Measurements from ENCODE around the gene CDK14. TPM values are rescaled to one million over a fixed set of nuclear protein-coding genes. Genes with fewer than 3 reads are reported as not detected.

CDK14 gene
- total RNA-seq, 1 experiment from 2014 or later, result 7.5 TPM

- Histone ChIP-seq H3K27me3 (no peaks in the 10 kb centered on the region), H3K4me3 (no peak overlapping the region), H3K9me3 (no peaks in the 10 kb centered on the region), H3K36me3 (no peaks in the 10 kb centered on the region)
- no peak for DNase-seq
These were observed 61.4 kb downstream of the CDK14 start for GRCh38 chr7:90657481-90657880.

GRCh38 chr7:90660100-90660499 is 64.0 kb downstream of the CDK14 start:
- no peak for DNase-seq
- Histone ChIP-seq H3K27me3 (no peaks in the 10 kb centered on the region), H3K4me3 (no peak overlapping the region), H3K36me3 (no peaks in the 10 kb centered on the region), H3K9me3 (no peaks in the 10 kb centered on the region)

- Histone ChIP-seq H3K36me3 (no peaks in the 10 kb centered on the region), H3K27me3 (no peaks in the 10 kb centered on the region), H3K4me3 (no peak overlapping the region), H3K9me3 (no peaks in the 10 kb centered on the region)
- no peak for DNase-seq
These were observed 64.7 kb downstream of the CDK14 start for GRCh38 chr7:90660819-90661218.

- Histone ChIP-seq H3K9me3 (no peaks in the 10 kb centered on the region), H3K27me3 (no peaks in the 10 kb centered on the region), H3K36me3 (no peaks in the 10 kb centered on the region), H3K4me3 (no peak overlapping the region)
- peak; percentile 21 for DNase-seq
These were observed 65.4 kb downstream of the CDK14 start for GRCh38 chr7:90661290-90662151.

GRCh38 chr7:90663176-90663575 is 67.1 kb downstream of the CDK14 start:
- Histone ChIP-seq H3K9me3 (no peaks in the 10 kb centered on the region), H3K4me3 (no peak overlapping the region), H3K27me3 (no peaks in the 10 kb centered on the region), H3K36me3 (no peaks in the 10 kb centered on the region)
- peak; percentile 9 for DNase-seq

GRCh38 chr7:90666186-90666585 is 70.1 kb downstream of the CDK14 start:
- Histone ChIP-seq H3K9me3 (no peaks in the 10 kb centered on the region), H3K36me3 (no peaks in the 10 kb centered on the region)
- DNase-seq, result no peak

GRCh38 chr7:90668992-90669391 is 72.9 kb downstream of the CDK14 start:
- Histone ChIP-seq H3K9me3 (no peaks in the 10 kb centered on the region), H3K27me3 (no peaks in the 10 kb centered on the region), H3K36me3 (no peaks in the 10 kb centered on the region), H3K4me3 (no peak overlapping the region)
- DNase-seq, result no peak

More at GRCh38 chr7:90666186-90666585, 70.1 kb downstream of the CDK14 start:
- Histone ChIP-seq H3K4me3 (no peak overlapping the region), H3K27me3 (no peaks in the 10 kb centered on the region)

- Histone ChIP-seq H3K4me3 (no peak overlapping the region), H3K36me3 (no peaks in the 10 kb centered on the region), H3K27me3 (no peaks in the 10 kb centered on the region), H3K9me3 (no peaks in the 10 kb centered on the region)
- no peak for DNase-seq
These were observed 73.4 kb downstream of the CDK14 start for GRCh38 chr7:90669492-90669891.

GRCh38 chr7:90671571-90671970 is 75.5 kb downstream of the CDK14 start:
- no peak overlapping the region for H3K4me3 ChIP-seq
- H3K36me3 ChIP-seq, result no peaks in the 10 kb centered on the region
- H3K27me3 ChIP-seq, result no peaks in the 10 kb centered on the region
- H3K9me3 ChIP-seq, result no peaks in the 10 kb centered on the region
- DNase-seq, result no peak

GRCh38 chr7:90672210-90672609 is 76.1 kb downstream of the CDK14 start:
- H3K36me3 ChIP-seq, result no peaks in the 10 kb centered on the region
- no peaks in the 10 kb centered on the region for H3K9me3 ChIP-seq
- DNase-seq, result no peak
- H3K4me3 ChIP-seq, result no peak overlapping the region
- no peaks in the 10 kb centered on the region for H3K27me3 ChIP-seq

- DNase-seq, result no peak
- no peaks in the 10 kb centered on the region for H3K36me3 ChIP-seq
- no peak overlapping the region for H3K4me3 ChIP-seq
These were observed 78.5 kb downstream of the CDK14 start for GRCh38 chr7:90674625-90675024.

GRCh38 chr7:90675982-90676381 is 79.9 kb downstream of the CDK14 start:
- DNase-seq, result no peak
- no peaks in the 10 kb centered on the region for H3K27me3 ChIP-seq
- no peaks in the 10 kb centered on the region for H3K36me3 ChIP-seq
- no peak overlapping the region for H3K4me3 ChIP-seq
- H3K9me3 ChIP-seq, result no peaks in the 10 kb centered on the region

More at GRCh38 chr7:90674625-90675024, 78.5 kb downstream of the CDK14 start:
- no peaks in the 10 kb centered on the region for H3K9me3 ChIP-seq
- no peaks in the 10 kb centered on the region for H3K27me3 ChIP-seq

GRCh38 chr7:90677486-90678404 is 81.6 kb downstream of the CDK14 start:
- Histone ChIP-seq H3K4me3 (no peak overlapping the region), H3K9me3 (no peaks in the 10 kb centered on the region), H3K36me3 (no peaks in the 10 kb centered on the region), H3K27me3 (no peaks in the 10 kb centered on the region)
- DNase-seq, result peak; percentile 43

- Histone ChIP-seq H3K4me3 (no peak overlapping the region), H3K36me3 (no peaks in the 10 kb centered on the region), H3K9me3 (no peaks in the 10 kb centered on the region), H3K27me3 (no peaks in the 10 kb centered on the region)
- no peak for DNase-seq
These were observed 82.9 kb downstream of the CDK14 start for GRCh38 chr7:90678986-90679385.

- DNase-seq, result no peak
- H3K36me3 ChIP-seq, result no peaks in the 10 kb centered on the region
- H3K9me3 ChIP-seq, result no peaks in the 10 kb centered on the region
- H3K27me3 ChIP-seq, result no peaks in the 10 kb centered on the region
- no peak overlapping the region for H3K4me3 ChIP-seq
These were observed 84.4 kb downstream of the CDK14 start for GRCh38 chr7:90680484-90680883.

- no peaks in the 10 kb centered on the region for H3K9me3 ChIP-seq
- H3K27me3 ChIP-seq, result no peaks in the 10 kb centered on the region
- H3K36me3 ChIP-seq, result no peaks in the 10 kb centered on the region
- DNase-seq, result no peak
- no peak overlapping the region for H3K4me3 ChIP-seq
These were observed 85.4 kb downstream of the CDK14 start for GRCh38 chr7:90681336-90682022.

GRCh38 chr7:90686146-90686545 is 90.0 kb downstream of the CDK14 start:
- DNase-seq, result no peak
- Histone ChIP-seq H3K36me3 (no peaks in the 10 kb centered on the region), H3K9me3 (no peaks in the 10 kb centered on the region), H3K4me3 (no peak overlapping the region), H3K27me3 (no peaks in the 10 kb centered on the region)
